ENCODE data around the gene FUNDC2. TPM values are rescaled to one million over a fixed set of nuclear protein-coding genes. Genes with fewer than 3 reads are reported as not detected.

FUNDC2 gene
- total and polyA plus RNA-seq, 3 experiments from 2014 or later: 96.4 to 178 (median 104) TPM

DNA sequence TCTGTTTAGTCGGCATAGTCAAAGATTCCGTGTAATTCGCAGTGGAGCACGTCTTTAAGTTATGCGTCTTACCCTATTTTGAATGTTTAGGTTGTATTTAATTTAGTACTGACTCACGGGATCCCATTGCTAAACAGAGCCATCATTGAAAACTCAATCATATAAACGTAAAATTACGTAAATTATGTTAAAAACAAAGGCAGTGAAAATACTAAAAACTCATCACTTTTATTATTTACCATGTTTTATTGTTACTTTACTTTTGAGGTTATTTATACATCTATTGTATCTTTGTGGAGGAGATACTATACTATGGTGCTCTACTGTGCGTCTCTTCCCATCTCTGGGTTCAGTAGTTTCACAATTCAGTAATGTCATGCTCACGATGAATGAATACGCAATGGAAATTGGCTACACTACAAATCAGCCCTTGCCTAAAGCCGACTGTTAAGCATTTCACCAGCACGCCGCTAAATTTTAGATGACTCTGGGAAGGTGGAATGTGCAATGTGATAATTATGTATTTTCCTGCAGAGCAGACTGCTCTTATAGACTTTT, 944 bp downstream of the FUNDC2 start:
- Mint-ChIP-seq H3K27me3 (peaks cover 0 to 4% of the 10 kb centered on the region in 2 donors), H3K4me3 (peak overlapping the region; percentile 86 to 98 (median 90)), H3K9me3 (no peaks in the 10 kb centered on the region), H3K27ac (peak overlapping the region; percentile 97 to 99 (median 97)), H3K4me1 (peaks cover 20 to 37% (median 21%) of the 10 kb centered on the region in 3 donors), H3K36me3 (peaks cover 0 to 6% (median 0%) of the 10 kb centered on the region in 3 donors)
- Histone ChIP-seq H3K36me3 (ENCODE audit: insufficient read depth, low read length) (no peaks in the 10 kb centered on the region), H3K4me1 (ENCODE audit: insufficient read depth, low read length) (peaks cover 14% of the 10 kb centered on the region), H3K4me3 (ENCODE audit: low read length) (peak overlapping the region; percentile 81), H3K9me3 (ENCODE audit: low read length) (no peaks in the 10 kb centered on the region), H3K27ac (ENCODE audit: low read depth, low read length) (peak overlapping the region; percentile 90), H3K27me3 (ENCODE audit: insufficient read depth, low read length, poor library complexity, severe bottlenecking) (no peaks in the 10 kb centered on the region)
- ChIA-PET CTCF (interaction anchor here (1.1 to 1.4 kb wide), 3 partner anchors 29 to 190 kb away, joined by 3 to 7 read pairs (median 4); no protein-coding TSS in a partner anchor), POLR2A (interaction anchor here (1.3 to 1.4 kb wide), 4 partner anchors 29 to 189 kb away, joined by 4 to 12 read pairs (median 10); partner anchors contain the start of genes BRCC3 and VBP1)
- peak in 3 of 5 donors; percentile 0 to 14 (median 9) for DNase-seq

DNA sequence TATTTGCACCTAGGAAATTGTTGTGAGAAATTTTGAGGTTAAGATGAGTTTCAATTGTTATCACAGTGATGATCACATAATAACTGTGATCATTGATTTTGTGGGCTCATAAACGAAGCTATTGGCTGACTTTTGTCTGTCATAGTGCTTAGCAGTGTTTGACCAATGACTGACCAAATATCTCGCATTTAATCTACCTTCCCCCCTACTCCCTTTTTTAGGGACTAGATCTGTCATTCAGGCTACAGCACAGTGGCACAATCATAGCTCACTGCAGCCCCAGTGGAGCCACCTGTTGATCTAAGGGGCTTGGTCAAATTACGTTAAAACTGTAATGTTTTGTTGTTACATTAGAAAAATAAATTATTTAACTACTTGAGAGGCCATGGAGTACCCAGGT, 1.5 kb downstream of the FUNDC2 start:
- CTCF ChIA-PET: interaction anchor here (1.4 kb wide), 1 partner anchor 42 kb away, joined by 3 read pairs; no protein-coding TSS in a partner anchor
- H3K9me3 ChIP-seq (ENCODE audit: low read length): no peaks in the 10 kb centered on the region
- DNase-seq: no peak
- Mint-ChIP-seq H3K27me3 (peaks cover 0 to 4% of the 10 kb centered on the region in 2 donors), H3K4me1 (peaks cover 20 to 38% (median 21%) of the 10 kb centered on the region in 3 donors), H3K27ac (peak overlapping the region in 7 of 8 donors; percentile 97 to 99 (median 97)), H3K9me3 (no peaks in the 10 kb centered on the region), H3K36me3 (peaks cover 0 to 6% (median 0%) of the 10 kb centered on the region in 3 donors), H3K4me3 (peak overlapping the region; percentile 81 to 98 (median 90))
- H3K4me1 ChIP-seq (ENCODE audit: insufficient read depth, low read length): peaks cover 14% of the 10 kb centered on the region
- POLR2A ChIA-PET: no interaction called here
- no peaks in the 10 kb centered on the region for H3K36me3 ChIP-seq (ENCODE audit: insufficient read depth, low read length)
- peak overlapping the region; percentile 90 for H3K27ac ChIP-seq (ENCODE audit: low read depth, low read length)
- H3K27me3 ChIP-seq (ENCODE audit: insufficient read depth, low read length, poor library complexity, severe bottlenecking): no peaks in the 10 kb centered on the region
- H3K4me3 ChIP-seq (ENCODE audit: low read length): peak overlapping the region; percentile 81

DNA sequence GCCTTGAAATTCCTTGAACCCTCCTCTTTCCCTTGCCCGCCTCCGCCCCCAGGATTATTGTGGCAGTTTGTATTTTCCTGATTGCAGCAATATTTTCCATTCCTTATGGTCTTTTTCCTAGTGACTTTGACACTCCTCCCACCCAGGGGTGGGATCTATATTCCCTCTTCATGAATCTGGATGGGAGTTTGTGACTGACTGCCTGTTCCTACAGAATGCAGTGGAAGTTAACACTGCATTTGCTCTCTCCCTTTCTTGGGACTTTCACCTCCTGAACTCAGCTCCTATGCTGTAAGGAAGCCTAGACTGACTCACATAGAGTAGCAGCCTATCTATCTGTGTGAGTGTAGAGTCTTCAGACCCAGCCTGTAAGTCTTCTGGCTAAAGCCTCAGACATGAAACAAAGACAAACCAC, 2.2 kb downstream of the FUNDC2 start:
- Mint-ChIP-seq H3K4me1 (peaks cover 20 to 41% (median 21%) of the 10 kb centered on the region in 3 donors), H3K36me3 (peaks cover 0 to 10% (median 0%) of the 10 kb centered on the region in 3 donors), H3K9me3 (no peaks in the 10 kb centered on the region), H3K4me3 (peak overlapping the region in 5 of 7 donors; percentile 2 to 98 (median 22)), H3K27ac (peak overlapping the region in 7 of 8 donors; percentile 37 to 98 (median 97)), H3K27me3 (peaks cover 0 to 6% of the 10 kb centered on the region in 2 donors)
- ChIA-PET CTCF (interaction anchor here (1.4 kb wide), 1 partner anchor 42 kb away, joined by 3 read pairs; no protein-coding TSS in a partner anchor), POLR2A (no interaction called here)
- Histone ChIP-seq H3K4me3 (ENCODE audit: low read length) (no peak overlapping the region), H3K9me3 (ENCODE audit: low read length) (no peaks in the 10 kb centered on the region), H3K27me3 (ENCODE audit: insufficient read depth, low read length, poor library complexity, severe bottlenecking) (no peaks in the 10 kb centered on the region), H3K27ac (ENCODE audit: low read depth, low read length) (peak overlapping the region; percentile 90), H3K4me1 (ENCODE audit: insufficient read depth, low read length) (peaks cover 14% of the 10 kb centered on the region), H3K36me3 (ENCODE audit: insufficient read depth, low read length) (no peaks in the 10 kb centered on the region)
- DNase-seq: no peak

GRCh38 chrX:155031657-155032056, 5.0 kb downstream of the FUNDC2 start:
- peak overlapping the region in 1 of 8 donors; percentile 5 for H3K27ac Mint-ChIP-seq
- CTCF ChIA-PET: no interaction called here

GRCh38 chrX:155035688-155036087, 9.0 kb downstream of the FUNDC2 start:
- POLR2A ChIA-PET: no interaction called here

More at GRCh38 chrX:155031657-155032056, 5.0 kb downstream of the FUNDC2 start:
- Mint-ChIP-seq H3K9me3 (peaks cover 0 to 5% (median 3%) of the 10 kb centered on the region in 5 donors), H3K36me3 (peaks cover 4 to 34% (median 13%) of the 10 kb centered on the region in 3 donors), H3K27me3 (peaks cover 0 to 6% of the 10 kb centered on the region in 2 donors), H3K4me3 (no peak overlapping the region), H3K4me1 (peaks cover 20 to 43% (median 21%) of the 10 kb centered on the region in 3 donors)
- Histone ChIP-seq H3K4me3 (ENCODE audit: low read length) (no peak overlapping the region), H3K36me3 (ENCODE audit: insufficient read depth, low read length) (peaks cover 8% of the 10 kb centered on the region), H3K4me1 (ENCODE audit: insufficient read depth, low read length) (peaks cover 14% of the 10 kb centered on the region), H3K27me3 (ENCODE audit: insufficient read depth, low read length, poor library complexity, severe bottlenecking) (no peaks in the 10 kb centered on the region), H3K9me3 (ENCODE audit: low read length) (no peaks in the 10 kb centered on the region), H3K27ac (ENCODE audit: low read depth, low read length) (no peak overlapping the region)
- POLR2A ChIA-PET: no interaction called here
- DNase-seq: no peak

DNA sequence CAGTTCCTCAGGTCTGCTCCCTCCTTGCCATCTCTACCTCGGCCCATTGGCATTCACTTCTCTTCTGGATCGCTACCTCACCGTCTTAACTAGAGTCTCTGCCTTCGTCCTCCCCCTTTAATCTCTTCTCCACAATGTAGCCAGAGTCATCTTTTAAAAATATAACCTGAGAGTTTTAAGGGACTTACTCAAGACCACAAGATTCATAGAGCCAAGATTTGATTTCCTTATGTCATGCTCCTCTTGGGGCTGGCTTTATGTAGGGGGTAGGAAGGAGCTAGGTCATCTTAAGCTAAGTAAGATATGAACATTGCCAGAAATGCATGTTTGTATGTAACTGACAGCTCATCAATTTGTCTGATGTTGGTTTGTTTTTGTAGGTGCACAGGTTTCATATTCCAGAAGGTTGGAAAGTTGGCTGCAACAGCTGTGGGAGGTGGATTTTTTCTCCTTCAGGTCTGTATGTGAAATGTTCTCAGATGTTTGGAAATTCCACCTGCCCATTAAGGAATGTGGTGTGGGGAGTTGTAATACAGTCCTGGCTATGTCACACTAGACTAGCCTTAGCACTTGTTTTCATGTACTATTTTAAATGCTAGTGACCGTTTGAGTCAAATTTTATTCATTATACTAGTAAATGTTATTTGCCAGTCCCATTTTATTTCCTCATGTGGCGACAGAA, 19.6 kb downstream of the FUNDC2 start:
- ChIA-PET POLR2A (no interaction called here), CTCF (no interaction called here)
- H3K27me3 Mint-ChIP-seq: peaks cover 0 to 1% of the 10 kb centered on the region in 2 donors
- Histone ChIP-seq H3K4me1 (ENCODE audit: insufficient read depth, low read length) (no peaks in the 10 kb centered on the region), H3K27me3 (ENCODE audit: insufficient read depth, low read length, poor library complexity, severe bottlenecking) (no peaks in the 10 kb centered on the region), H3K36me3 (ENCODE audit: insufficient read depth, low read length) (no peaks in the 10 kb centered on the region), H3K9me3 (ENCODE audit: low read length) (no peaks in the 10 kb centered on the region), H3K27ac (ENCODE audit: low read depth, low read length) (no peak overlapping the region), H3K4me3 (ENCODE audit: low read length) (no peak overlapping the region)
- H3K36me3 Mint-ChIP-seq: peaks cover 0 to 53% (median 0%) of the 10 kb centered on the region in 3 donors
- no peak for DNase-seq
- H3K27ac Mint-ChIP-seq: peak overlapping the region in 1 of 8 donors; percentile 47
- H3K4me1 Mint-ChIP-seq: peaks cover 7 to 31% (median 14%) of the 10 kb centered on the region in 3 donors
- no peaks in the 10 kb centered on the region for H3K9me3 Mint-ChIP-seq
- no peak overlapping the region for H3K4me3 Mint-ChIP-seq

More at GRCh38 chrX:155035688-155036087, 9.0 kb downstream of the FUNDC2 start:
- no peak for DNase-seq
- Histone ChIP-seq H3K4me3 (ENCODE audit: low read length) (no peak overlapping the region), H3K27ac (ENCODE audit: low read depth, low read length) (no peak overlapping the region), H3K27me3 (ENCODE audit: insufficient read depth, low read length, poor library complexity, severe bottlenecking) (no peaks in the 10 kb centered on the region), H3K4me1 (ENCODE audit: insufficient read depth, low read length) (no peaks in the 10 kb centered on the region), H3K9me3 (ENCODE audit: low read length) (no peaks in the 10 kb centered on the region), H3K36me3 (ENCODE audit: insufficient read depth, low read length) (peaks cover 8% of the 10 kb centered on the region)
- Mint-ChIP-seq H3K4me1 (peaks cover 12 to 45% (median 33%) of the 10 kb centered on the region in 3 donors), H3K27ac (no peak overlapping the region), H3K27me3 (peaks cover 0 to 2% of the 10 kb centered on the region in 2 donors), H3K9me3 (peaks cover 0 to 5% (median 3%) of the 10 kb centered on the region in 5 donors), H3K36me3 (peaks cover 4 to 55% (median 17%) of the 10 kb centered on the region in 3 donors), H3K4me3 (no peak overlapping the region)
- CTCF ChIA-PET: no interaction called here

DNA sequence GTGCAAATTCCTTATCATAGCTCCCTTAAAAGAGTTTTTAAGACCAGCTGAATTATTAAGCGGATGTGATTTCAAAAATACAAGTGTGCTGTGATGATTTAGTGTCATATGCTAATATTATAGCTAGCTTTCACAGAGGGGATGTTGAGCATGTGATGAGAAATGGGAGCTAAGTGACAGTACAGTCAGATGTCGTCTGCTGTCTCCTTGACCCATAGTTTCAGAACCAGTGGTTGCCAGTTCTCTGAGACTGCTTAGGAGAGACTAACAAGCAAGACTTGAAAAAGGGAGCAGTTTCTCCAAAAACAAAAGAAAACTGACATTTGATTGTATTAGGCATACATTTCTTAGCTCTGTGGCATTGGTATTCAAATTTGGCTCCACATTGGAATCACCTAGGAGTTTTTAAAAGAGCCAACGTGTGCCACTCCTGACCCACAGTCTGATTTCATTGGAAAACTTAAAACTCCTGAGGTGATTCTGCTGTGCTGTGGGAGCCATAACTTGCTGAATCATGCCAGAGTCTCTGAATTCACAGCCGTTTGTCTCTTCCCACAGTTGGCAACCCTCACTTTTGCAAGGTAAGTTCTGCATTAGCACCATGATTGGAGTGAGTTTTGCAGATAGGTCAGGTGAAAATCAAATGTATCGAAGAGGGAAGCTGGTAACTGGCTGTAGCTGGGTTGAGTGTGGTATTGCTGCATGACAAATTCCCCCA, 20.3 kb downstream of the FUNDC2 start:
- Mint-ChIP-seq H3K36me3 (peaks cover 0 to 59% (median 0%) of the 10 kb centered on the region in 3 donors), H3K4me1 (peaks cover 7 to 29% (median 14%) of the 10 kb centered on the region in 3 donors), H3K4me3 (no peak overlapping the region), H3K27ac (peak overlapping the region in 1 of 8 donors; percentile 10), H3K27me3 (peaks cover 0 to 1% of the 10 kb centered on the region in 2 donors), H3K9me3 (no peaks in the 10 kb centered on the region)
- H3K9me3 ChIP-seq (ENCODE audit: low read length): no peaks in the 10 kb centered on the region
- no peak overlapping the region for H3K4me3 ChIP-seq (ENCODE audit: low read length)
- no peaks in the 10 kb centered on the region for H3K4me1 ChIP-seq (ENCODE audit: insufficient read depth, low read length)
- no peaks in the 10 kb centered on the region for H3K36me3 ChIP-seq (ENCODE audit: insufficient read depth, low read length)
- DNase-seq: no peak
- no peak overlapping the region for H3K27ac ChIP-seq (ENCODE audit: low read depth, low read length)
- H3K27me3 ChIP-seq (ENCODE audit: insufficient read depth, low read length, poor library complexity, severe bottlenecking): no peaks in the 10 kb centered on the region
- POLR2A ChIA-PET: no interaction called here
- CTCF ChIA-PET: no interaction called here

All from CD8-positive, alpha-beta memory T cell (primary cell).